H1 (cell line): ENCODE results near the gene RMND5B. TPM values are rescaled to one million over a fixed set of nuclear protein-coding genes. Genes with fewer than 3 reads are reported as not detected.
A peak's percentile ranks its signal among the peaks of the same experiment; 100 is the strongest.

Source experiments
- ASH2L ChIP-seq: fragments of 200-600, 300-600 bp; sonication (generic); IDR thresholded peaks from one replicate; pipeline ENCODE4 v1.7.1; 2017; ENCODE audit warnings: low read length
- JUND ChIP-seq: IDR thresholded peaks from 2 replicates; pipeline ENCODE4 v1.6.1; 2011; ENCODE audit warnings: mild to moderate bottlenecking, improper control_type of control experiment, low read length
- RAD21 ChIP-seq, 2 experiments: IDR thresholded peaks in 1 of 2; conservative IDR thresholded peaks in 1 of 2; 2 replicates each; pipeline ENCODE4 v1.6.1; 2011; ENCODE audit warnings: low read depth in 2 of 2, low read length in 2 of 2, improper control_type of control experiment in 1 of 2, inconsistent platforms in 1 of 2, mild to moderate bottlenecking in 1 of 2, moderate library complexity in 1 of 2
- polyA plus RNA-seq, 7 experiments: library from polyadenylated mRNA; depleted of rRNA in 3 of 7; stranded (reverse) in 5 of 7; unstranded in 2 of 7; fragments of >200 nt in 5 of 7; fragments of 200-250 nt in 2 of 7; gene quantifications; 1 replicate in 5 of 7; 2 replicates in 1 of 7; 4 replicates in 1 of 7; pipeline versions ENCODE4 v1.2.1 to v1.2.3, GENCODE V29; 2011 to 2013; ENCODE audit warnings: missing spikeins in 2 of 7, mixed read lengths in 2 of 7
- total RNA-seq: library from RNA; stranded (reverse); fragmentation: NEBNext Ultra II Directional; extraction: Animal tissue kit (Norgen Biotek cat#: 25700); gene quantifications from 2 replicates; pipeline ENCODE4 v1.2.1, GENCODE V29; 2021

RMND5B gene
- total and polyA plus RNA-seq, 2 of the 8 experiments (the other 6 are each of a cell fraction or from before 2014, with no cell fraction given) = 75.9 to 90.2 TPM

DNA sequence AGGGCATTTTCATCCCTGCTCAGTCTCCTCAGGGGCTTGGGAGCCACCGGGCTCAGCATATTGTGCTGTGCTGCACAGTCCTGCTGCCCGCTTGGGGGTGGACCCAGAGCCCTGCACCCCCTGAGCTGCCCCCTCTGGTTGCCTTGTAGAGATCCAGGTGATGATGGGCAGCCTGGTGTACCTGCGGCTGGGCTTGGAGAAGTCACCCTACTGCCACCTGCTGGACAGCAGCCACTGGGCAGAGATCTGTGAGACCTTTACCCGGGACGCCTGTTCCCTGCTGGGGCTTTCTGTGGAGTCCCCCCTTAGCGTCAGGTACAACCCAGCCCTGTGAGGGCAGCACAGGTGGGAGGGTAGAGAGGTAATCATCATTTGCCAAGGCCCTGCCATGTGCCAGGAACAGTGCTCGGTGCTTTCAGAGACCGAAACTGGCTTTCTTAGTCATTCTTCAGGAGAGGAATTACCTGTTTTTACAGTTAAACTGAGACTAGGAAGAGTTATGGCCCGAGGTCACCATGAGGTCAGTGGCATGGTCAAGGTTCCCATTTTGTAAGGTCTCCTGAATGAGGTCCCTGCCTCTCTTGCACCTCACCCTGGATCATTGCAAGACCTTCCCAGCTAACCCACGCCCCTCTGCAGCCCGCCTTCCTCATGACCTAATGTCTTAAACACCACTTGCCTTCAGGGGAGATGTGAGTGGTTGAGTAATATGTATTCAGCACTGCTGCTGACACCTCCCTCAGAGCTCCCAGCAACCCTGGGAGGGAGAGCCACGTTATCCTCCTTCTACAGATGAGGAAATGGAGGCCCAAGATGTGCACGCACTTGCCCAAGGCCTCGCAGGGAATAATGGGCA lies 15.4 kb downstream of the RMND5B start (continued):
- no peak for TF ChIP-seq ASH2L
- peak; percentile 83 to 86 for TF ChIP-seq RAD21 (IDR thresholded peaks at IDR 0.05 in 1 of 2, conservative IDR thresholded peaks at IDR 0.05 in 1 of 2; ENCODE audit: low read depth in 2 of 2, low read length in 2 of 2)
- TF ChIP-seq JUND = no peak
